H1 (cell line): Measurements from ENCODE around the gene CFAP141. TPM values are rescaled to one million over a fixed set of nuclear protein-coding genes. Genes with fewer than 3 reads are reported as not detected.

Experiments used
- CTCF ChIA-PET: fragments of 300-600 bp; sonication (Branson Sonifier 250); formaldehyde crosslinking; loops from one replicate; lab custom pipeline; 2021; ENCODE audit not compliant: partially characterized antibody; lab: Charles Lee
- POLR2A ChIA-PET: fragments of 300-600 bp; sonication (Branson Sonifier 250); formaldehyde crosslinking; loops from one replicate; lab custom pipeline; 2021; ENCODE audit warnings: inconsistent platforms; ENCODE audit not compliant: partially characterized antibody; lab: Charles Lee
- DNase-seq, 2 experiments: peaks; one replicate each; pipeline versions ENCODE4 v3.0.0 to v3.0.0-alpha.2; 2010 to 2022; ENCODE audit warnings: low spot score in 2 of 2, low read depth in 1 of 2, mixed read lengths in 1 of 2
- FAIRE-seq: peaks from 2 replicates; lab custom pipeline; 2011; peaks lifted over from hg19 to GRCh38; lab: Jason Lieb, UNC
- H2AFZ ChIP-seq: 2 replicates; pipeline ENCODE4 v1.8.1; 2012; ENCODE audit warnings: low read length, inconsistent platforms
- H2AK5ac ChIP-seq: 2 replicates; pipeline ENCODE4 v1.6.1; 2013; ENCODE audit warnings: low read depth, low read length
- H2BK120ac ChIP-seq: replicated peaks from 2 replicates; pipeline ENCODE3; 2013; ENCODE audit warnings: low read depth, low read length, inconsistent platforms
- H2BK12ac ChIP-seq: 2 replicates; pipeline ENCODE4 v1.6.1; 2013; ENCODE audit warnings: low read depth, low read length
- H2BK15ac ChIP-seq: 2 replicates; pipeline ENCODE4 v1.6.1; 2013; ENCODE audit warnings: low read length
- H2BK20ac ChIP-seq: 2 replicates; pipeline ENCODE4 v1.6.1; 2013; ENCODE audit warnings: low read length
- H2BK5ac ChIP-seq: 2 replicates; pipeline ENCODE4 v1.6.1; 2013; ENCODE audit warnings: low read depth, low read length
- H3K14ac ChIP-seq: 2 replicates; pipeline ENCODE4 v1.6.1; 2013; ENCODE audit warnings: inconsistent platforms; ENCODE audit not compliant: insufficient read length
- H3K18ac ChIP-seq: 2 replicates; pipeline ENCODE4 v1.6.1; 2013; ENCODE audit warnings: low read length; ENCODE audit errors: extremely low read depth
- H3K23ac ChIP-seq: 2 replicates; pipeline ENCODE4 v1.6.1; 2013; ENCODE audit warnings: inconsistent platforms; ENCODE audit not compliant: insufficient read length
- H3K23me2 ChIP-seq: 2 replicates; pipeline ENCODE4 v1.6.1; 2013; ENCODE audit warnings: low read depth, low read length
- H3K27ac ChIP-seq: 2 replicates; pipeline ENCODE4 v1.6.1; 2011; ENCODE audit warnings: low read depth, low read length, inconsistent platforms
- H3K27me3 ChIP-seq, 4 experiments: replicated peaks in 1 of 4; 1 replicate in 1 of 4; 2 replicates in 3 of 4; pipeline versions ENCODE4 v1.6.1 to v1.8.1; 2011 to 2013; ENCODE audit warnings: low read length in 3 of 4, mild to moderate bottlenecking in 3 of 4, inconsistent platforms in 2 of 4, mixed read lengths in 2 of 4, moderate library complexity in 1 of 4; ENCODE audit not compliant: control insufficient read depth in 3 of 4, insufficient read depth in 3 of 4; ENCODE audit errors: extremely low read depth in 1 of 4
- H3K36me3 ChIP-seq, 4 experiments: 2 replicates each; pipeline versions ENCODE4 v1.6.1 to v1.8.1; 2011 to 2013; ENCODE audit warnings: mild to moderate bottlenecking in 4 of 4, low read length in 3 of 4, moderate library complexity in 2 of 4, control low read depth in 1 of 4, inconsistent platforms in 1 of 4; ENCODE audit not compliant: insufficient read depth in 4 of 4, control insufficient read depth in 2 of 4
- H3K4ac ChIP-seq: replicated peaks from 2 replicates; pipeline ENCODE3; 2013; ENCODE audit warnings: low read length, low read depth, mixed read lengths, inconsistent platforms; ENCODE audit not compliant: insufficient read length
- H3K4me1 ChIP-seq, 4 experiments: replicated peaks in 1 of 4; 1 replicate in 1 of 4; 2 replicates in 3 of 4; pipeline versions ENCODE4 v1.6.1 to v1.8.1; 2011 to 2013; ENCODE audit warnings: low read length in 3 of 4, inconsistent platforms in 2 of 4, mixed read lengths in 1 of 4; ENCODE audit not compliant: insufficient read depth in 4 of 4, control insufficient read depth in 3 of 4
- H3K4me2 ChIP-seq, 2 experiments: 2 replicates each; pipeline versions ENCODE4 v1.6.1 to v1.8.1; 2011 to 2013; ENCODE audit warnings: low read depth in 2 of 2, low read length in 2 of 2, control low read depth in 1 of 2, inconsistent platforms in 1 of 2, mild to moderate bottlenecking in 1 of 2; ENCODE audit not compliant: insufficient read depth in 1 of 2
- H3K4me3 ChIP-seq, 4 experiments: fragments of 200-600, 300-600 bp in 1 of 4; sonication (generic), shearing (Covaris generic), sonication (Bioruptor Twin) in 1 of 4; 2 replicates each; pipeline versions ENCODE4 v1.5.1 to v1.8.1; 2011 to 2016; ENCODE audit warnings: low read length in 4 of 4, low read depth in 3 of 4, control low read depth in 2 of 4, inconsistent platforms in 2 of 4, mild to moderate bottlenecking in 2 of 4, mixed read lengths in 1 of 4, moderate library complexity in 1 of 4; ENCODE audit not compliant: insufficient read depth in 2 of 4; ENCODE audit errors: extremely low read depth in 1 of 4
- H3K56ac ChIP-seq: replicated peaks from 2 replicates; pipeline ENCODE3; 2013; ENCODE audit warnings: low read depth, mild to moderate bottlenecking, mixed read lengths, low read length, inconsistent platforms; ENCODE audit not compliant: insufficient read length
- H3K79me1 ChIP-seq: 2 replicates; pipeline ENCODE4 v1.6.1; 2013; ENCODE audit warnings: low read depth, low read length, control low read depth
- H3K79me2 ChIP-seq, 2 experiments: 2 replicates each; pipeline versions ENCODE4 v1.6.1 to v1.8.1; 2012 to 2013; ENCODE audit warnings: low read length in 2 of 2, mild to moderate bottlenecking in 2 of 2, inconsistent platforms in 1 of 2; ENCODE audit not compliant: insufficient read depth in 2 of 2, control insufficient read depth in 1 of 2
- H3K9ac ChIP-seq, 4 experiments: replicated peaks in 1 of 4; 1 replicate in 1 of 4; 2 replicates in 3 of 4; pipeline versions ENCODE4 v1.6.1 to v1.8.1; 2011 to 2013; ENCODE audit warnings: low read depth in 3 of 4, low read length in 3 of 4, control low read depth in 2 of 4, mild to moderate bottlenecking in 2 of 4, moderate library complexity in 2 of 4, inconsistent platforms in 1 of 4; ENCODE audit errors: extremely low read depth in 1 of 4
- H3K9me3 ChIP-seq, 2 experiments: 2 replicates each; pipeline versions ENCODE4 v1.6.1 to v1.8.1; 2012 to 2013; ENCODE audit warnings: mild to moderate bottlenecking in 2 of 2, moderate library complexity in 2 of 2, control low read depth in 1 of 2, inconsistent platforms in 1 of 2, low read depth in 1 of 2, low read length in 1 of 2, mixed read lengths in 1 of 2; ENCODE audit not compliant: insufficient read depth in 2 of 2
- H4K20me1 ChIP-seq, 2 experiments: replicated peaks in 1 of 2; 2 replicates each; pipeline versions ENCODE3 to v1.8.1; 2011 to 2013; ENCODE audit warnings: inconsistent platforms in 2 of 2, low read length in 2 of 2, mild to moderate bottlenecking in 1 of 2; ENCODE audit not compliant: insufficient read depth in 2 of 2, control insufficient read depth in 1 of 2
- H4K5ac ChIP-seq: 2 replicates; pipeline ENCODE4 v1.6.1; 2013; ENCODE audit warnings: low read length, low read depth, mixed read lengths, inconsistent platforms; ENCODE audit not compliant: insufficient read length
- H4K8ac ChIP-seq: 2 replicates; pipeline ENCODE4 v1.8.0; 2013; ENCODE audit warnings: mild to moderate bottlenecking, moderate library complexity, low read length, inconsistent platforms; ENCODE audit not compliant: insufficient read depth; ENCODE audit errors: extremely low read depth
- H4K91ac ChIP-seq: replicated peaks from 2 replicates; pipeline ENCODE3; 2013; ENCODE audit warnings: low read length, mixed read lengths, inconsistent platforms; ENCODE audit not compliant: insufficient read length
- POU5F1 ChIP-seq: IDR thresholded peaks from 2 replicates; pipeline ENCODE4 v1.6.1; 2011; ENCODE audit warnings: low read depth, mild to moderate bottlenecking, low read length, moderate library complexity
- SRF ChIP-seq: IDR thresholded peaks from 2 replicates; pipeline ENCODE4 v1.6.1; 2011; ENCODE audit warnings: mild to moderate bottlenecking, low read depth, low read length, moderate library complexity
- TCF12 ChIP-seq: IDR thresholded peaks from 2 replicates; pipeline ENCODE4 v1.6.1; 2011; ENCODE audit warnings: low read depth, mild to moderate bottlenecking, low read length
- USF2 ChIP-seq: IDR thresholded peaks from 2 replicates; pipeline ENCODE4 v1.6.1; 2011; ENCODE audit warnings: low read length, improper control_type of control experiment
- WGBS, 2 experiments: shearing (Covaris generic) in 1 of 2; methylation state at CpG; one replicate each; pipeline versions ENCODE4 v1.1.6 to v1.1.7; 2013 to 2015; ENCODE audit warnings: low lambda C conversion rate in 2 of 2, mixed read lengths in 2 of 2, inconsistent platforms in 1 of 2, low coverage in 1 of 2, missing lambda C conversion rate in 1 of 2; ENCODE audit not compliant: insufficient replicate concordance in 2 of 2, insufficient coverage in 1 of 2, insufficient read length in 1 of 2; ENCODE audit errors: extremely low coverage in 1 of 2, missing lambda C conversion rate in 1 of 2; 5-methylcytosine and 5-hydroxymethylcytosine counted together
- polyA plus RNA-seq, 7 experiments: library from polyadenylated mRNA; depleted of rRNA in 3 of 7; stranded (reverse) in 5 of 7; unstranded in 2 of 7; fragments of >200 nt in 5 of 7; fragments of 200-250 nt in 2 of 7; gene quantifications; 1 replicate in 5 of 7; 2 replicates in 1 of 7; 4 replicates in 1 of 7; pipeline versions ENCODE4 v1.2.1 to v1.2.3, GENCODE V29; 2011 to 2013; ENCODE audit warnings: missing spikeins in 2 of 7, mixed read lengths in 2 of 7
- total RNA-seq: library from RNA; stranded (reverse); fragmentation: NEBNext Ultra II Directional; extraction: Animal tissue kit (Norgen Biotek cat#: 25700); gene quantifications from 2 replicates; pipeline ENCODE4 v1.2.1, GENCODE V29; 2021

The CFAP141 gene
- total and polyA plus RNA-seq, 2 of the 8 experiments (the other 6 are each of a cell fraction or from before 2014, with no cell fraction given), result not detected

- H2BK120ac ChIP-seq, result no peak overlapping the region
- H3K9me3 ChIP-seq, result no peaks in the 10 kb centered on the region
- H2BK5ac ChIP-seq, result no peak overlapping the region
- no peaks in the 10 kb centered on the region for H3K23me2 ChIP-seq
- no peak overlapping the region for H2BK20ac ChIP-seq
- H3K9ac ChIP-seq, result no peak overlapping the region
- no peaks in the 10 kb centered on the region for H3K27me3 ChIP-seq
- no peak overlapping the region for H3K56ac ChIP-seq
- H3K18ac ChIP-seq, result no peak overlapping the region
- H3K4me2 ChIP-seq, result no peak overlapping the region
- no peak overlapping the region for H2AK5ac ChIP-seq
- ChIA-PET CTCF (interaction anchor here (1.0 to 4.3 kb wide), 3 partner anchors 8 to 135 kb away, joined by 3 to 19 read pairs (median 4); partner anchors contain the start of genes ATP8B2 and HAX1), POLR2A (interaction anchor here (0.8 to 1.0 kb wide), 2 partner anchors 17 to 29 kb away, joined by 3 to 7 read pairs; partner anchors contain the start of gene UBAP2L)
- H3K4me3 ChIP-seq, result no peak overlapping the region
- no peak overlapping the region for H2BK12ac ChIP-seq
- H3K14ac ChIP-seq, result no peak overlapping the region
- no peak overlapping the region for H3K4ac ChIP-seq
- no peaks in the 10 kb centered on the region for H3K79me2 ChIP-seq
- H4K8ac ChIP-seq, result no peak overlapping the region
- 64% methylated on average over 1 of the region's 1 CpG; no CpG with 5 or more reads in 1 of the 2 experiments for WGBS, 2 experiments
- no peaks in the 10 kb centered on the region for H3K79me1 ChIP-seq
- peaks cover 5 to 17% (median 11%) of the 10 kb centered on the region in 4 experiments; a peak in 5 of 7 replicates for H3K4me1 ChIP-seq
- no peaks in the 10 kb centered on the region for H3K36me3 ChIP-seq
- DNase-seq, result no peak
- no peak overlapping the region for H4K91ac ChIP-seq
- H2AFZ ChIP-seq, result no peak overlapping the region
- H4K5ac ChIP-seq, result no peak overlapping the region
- TF ChIP-seq USF2 (no peak), SRF (no peak), POU5F1 (no peak), TCF12 (no peak)
- H4K20me1 ChIP-seq, result no peaks in the 10 kb centered on the region
- no peak for FAIRE-seq
- H3K27ac ChIP-seq, result no peak overlapping the region
- no peak overlapping the region for H3K23ac ChIP-seq
- H2BK15ac ChIP-seq, result no peak overlapping the region
Measured at GRCh38 chr1:154190550-154190949, 15.6 kb downstream of the CFAP141 start.
